ENCODE data around the gene COL6A2.
"Not testable (repeated sequence)": the region's sequence is repeated elsewhere in the genome, so short reads cannot be mapped to it uniquely, and the experiment has no call there.

COL6A2 gene

DNA sequence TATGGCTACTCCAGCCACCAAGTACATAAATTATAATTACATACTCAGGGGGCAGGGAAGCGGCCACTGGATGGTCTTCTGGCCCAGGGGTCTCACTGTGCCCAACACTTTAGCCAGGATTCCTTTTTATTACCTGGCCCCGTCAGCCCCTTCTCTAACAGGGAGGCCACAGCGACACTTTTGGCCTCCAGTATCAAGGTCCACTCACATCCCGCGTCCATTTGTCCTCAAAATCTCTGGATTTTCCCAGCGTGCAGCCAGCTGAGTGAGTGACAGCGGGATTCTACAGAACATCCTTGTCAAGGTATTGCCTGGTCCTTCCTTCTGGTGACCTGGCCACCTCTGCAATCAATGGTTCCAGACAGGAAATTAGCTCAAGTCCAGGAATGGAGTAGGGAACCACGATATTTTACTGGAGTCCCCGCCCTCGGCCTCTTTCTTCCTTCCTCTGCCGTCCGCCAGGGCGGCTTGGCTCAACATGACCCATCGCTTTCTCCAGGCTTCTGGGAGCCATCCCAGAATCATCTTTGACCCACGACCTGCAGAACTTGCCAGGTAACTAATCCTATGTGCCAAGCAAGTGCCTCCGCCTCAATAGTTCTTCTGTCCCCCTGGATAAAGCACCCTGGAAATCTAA lies 2.7 kb upstream of the COL6A2 start:
- DNase-seq = no peak

DNA sequence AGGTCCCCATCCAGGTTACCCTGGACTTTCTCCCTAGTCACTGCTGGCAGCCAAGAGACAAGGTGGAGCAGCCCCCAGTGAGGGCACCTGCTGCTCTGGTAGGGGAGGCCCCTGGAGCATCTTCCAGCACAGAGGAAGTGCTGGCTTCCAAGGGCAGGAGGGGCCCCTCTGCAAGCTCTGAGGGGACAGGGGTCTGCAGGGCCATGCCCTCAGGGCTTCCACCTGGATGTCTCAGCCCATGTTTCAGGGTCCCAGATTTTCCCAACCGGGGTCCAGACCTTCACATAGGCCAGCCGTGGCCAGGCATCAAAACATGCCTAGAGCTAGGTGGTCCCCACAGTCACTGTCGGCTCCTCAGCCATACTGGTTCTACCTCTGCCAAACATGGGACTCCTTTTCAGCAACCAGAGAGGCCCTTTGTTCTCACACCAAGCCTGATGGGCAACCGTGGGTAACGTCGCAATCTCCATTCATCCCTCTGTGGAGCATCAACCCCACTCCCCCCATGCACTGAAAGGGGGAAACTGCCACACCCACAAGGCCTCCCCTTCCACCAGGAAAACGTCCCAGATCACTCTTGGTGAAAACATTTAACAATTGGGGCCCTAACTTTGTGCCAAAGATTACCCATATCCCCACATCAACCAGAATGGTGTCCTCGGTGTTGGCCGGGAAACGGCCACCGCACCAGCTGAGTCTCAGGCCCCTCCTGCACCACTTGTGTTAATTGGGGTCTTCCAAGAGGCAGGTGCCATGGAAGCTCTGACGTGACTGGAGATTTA lies 1.9 kb upstream of the COL6A2 start:
- no peak for DNase-seq

DNA sequence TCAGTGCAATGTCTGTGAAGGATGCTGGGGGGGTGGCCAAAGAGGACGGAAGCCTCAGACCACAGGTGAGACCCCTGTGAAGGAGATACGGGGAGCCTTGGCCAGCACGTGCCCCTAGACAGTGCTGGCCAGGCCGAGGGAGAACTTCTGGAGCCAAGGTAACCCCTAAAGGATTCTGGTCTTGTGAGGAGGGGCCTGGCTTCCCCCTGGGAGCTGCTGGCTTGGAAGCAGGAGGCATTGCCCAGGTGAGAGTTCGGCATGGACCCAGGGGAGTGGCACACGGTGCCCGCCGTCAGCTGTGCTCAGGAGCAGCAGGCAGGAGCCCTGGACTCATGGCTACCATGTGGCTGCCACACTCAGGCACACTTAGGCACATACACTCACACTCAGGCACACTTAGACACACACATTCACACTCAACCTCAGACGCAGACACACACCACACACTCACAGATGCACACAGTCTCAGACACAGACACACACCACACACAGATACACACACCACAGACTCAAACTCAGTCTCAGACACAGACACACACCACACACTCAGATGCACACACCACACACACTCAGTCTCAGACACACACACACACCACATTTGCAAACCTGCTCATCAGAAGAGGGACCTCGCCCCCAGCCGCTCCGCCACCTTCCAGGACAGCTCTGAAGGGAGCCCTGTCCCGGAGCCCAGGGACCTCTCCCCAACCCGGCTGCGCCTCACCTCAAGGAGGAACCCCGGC lies 1.1 kb upstream of the COL6A2 start:
- DNase-seq = no peak

DNA sequence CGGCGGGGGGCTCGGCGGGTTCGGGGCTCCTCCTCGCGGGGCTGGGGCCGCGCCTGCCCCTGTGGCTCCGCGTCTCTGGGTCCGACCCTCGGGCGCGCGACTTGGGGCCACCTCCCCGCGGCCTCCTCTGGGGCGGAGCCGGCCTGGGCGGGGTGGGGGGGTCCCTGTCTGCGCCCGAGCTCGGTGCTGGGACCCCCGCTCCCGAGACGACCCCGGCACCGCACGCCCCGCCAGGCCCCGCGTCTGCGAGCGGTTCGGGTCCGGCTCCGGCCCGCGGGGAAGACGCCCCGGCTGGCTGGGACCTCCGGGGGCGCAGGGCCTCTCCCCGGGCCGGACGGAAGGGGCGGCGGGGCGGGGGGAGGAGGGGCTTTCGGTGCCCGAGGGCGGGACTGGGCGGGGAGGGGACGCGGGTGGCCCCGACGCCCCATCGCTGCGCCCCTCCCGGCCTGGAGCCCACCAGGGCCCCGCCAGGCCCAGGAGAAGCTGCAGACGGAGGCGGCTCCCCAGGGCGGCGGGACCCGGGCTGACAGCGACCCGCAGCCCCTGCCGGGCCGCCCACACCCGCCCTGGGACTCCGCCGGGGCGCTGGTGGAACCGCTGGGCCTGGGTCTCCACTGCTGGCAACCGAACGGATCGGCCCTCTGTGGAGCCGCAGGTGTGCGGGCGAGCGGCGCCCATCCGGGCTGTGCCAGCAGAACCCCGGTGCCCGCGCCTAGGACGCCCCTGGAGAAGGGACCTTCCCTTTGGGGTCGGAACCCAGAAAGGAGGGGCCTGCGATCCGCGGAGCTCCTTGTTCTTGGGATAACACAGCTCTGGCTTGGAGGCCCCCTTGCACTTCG lies 610 bp downstream of the COL6A2 start:
- DNase-seq = no peak

DNA sequence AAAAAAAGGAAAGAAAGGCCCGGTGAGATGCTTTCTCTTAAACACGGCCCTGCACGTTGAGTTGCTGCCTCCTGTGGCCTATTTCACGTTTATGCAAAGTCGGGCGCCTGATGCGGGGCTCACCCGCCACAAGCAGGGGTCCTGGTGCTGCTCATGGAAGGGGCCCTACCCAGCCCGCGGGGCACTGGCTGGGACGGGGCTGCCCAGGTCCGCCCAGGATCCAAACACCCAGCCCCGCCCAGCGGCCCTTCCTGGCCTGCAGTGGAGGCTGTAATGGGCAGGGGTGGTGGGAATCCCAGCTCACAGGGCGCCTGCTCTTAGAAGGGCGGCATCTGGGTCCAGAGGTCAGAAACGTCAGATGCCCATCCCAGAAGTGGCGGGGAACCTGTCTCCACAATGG lies 1.6 kb downstream of the COL6A2 start:
- DNase-seq = no peak

DNA sequence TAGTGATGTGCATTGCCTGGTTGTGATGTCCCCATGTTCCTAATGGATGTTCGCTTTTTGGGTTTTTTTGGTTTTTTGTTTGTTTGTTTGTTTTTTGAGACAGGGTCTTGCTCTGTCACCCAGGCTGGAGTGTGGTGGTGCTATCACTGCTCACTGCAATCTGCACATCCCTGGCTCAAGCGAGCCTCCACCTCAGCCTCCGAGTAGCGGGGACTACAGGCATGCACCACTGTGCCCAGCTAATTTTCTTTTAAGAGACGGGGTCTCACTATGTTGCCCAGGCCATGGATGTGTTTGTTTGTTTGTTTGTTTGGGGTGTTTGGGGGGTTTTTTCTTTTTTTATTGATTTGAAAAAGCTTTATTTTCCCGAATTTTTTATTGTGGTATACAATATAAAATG lies 2.1 kb downstream of the COL6A2 start:
- no peak for DNase-seq

DNA sequence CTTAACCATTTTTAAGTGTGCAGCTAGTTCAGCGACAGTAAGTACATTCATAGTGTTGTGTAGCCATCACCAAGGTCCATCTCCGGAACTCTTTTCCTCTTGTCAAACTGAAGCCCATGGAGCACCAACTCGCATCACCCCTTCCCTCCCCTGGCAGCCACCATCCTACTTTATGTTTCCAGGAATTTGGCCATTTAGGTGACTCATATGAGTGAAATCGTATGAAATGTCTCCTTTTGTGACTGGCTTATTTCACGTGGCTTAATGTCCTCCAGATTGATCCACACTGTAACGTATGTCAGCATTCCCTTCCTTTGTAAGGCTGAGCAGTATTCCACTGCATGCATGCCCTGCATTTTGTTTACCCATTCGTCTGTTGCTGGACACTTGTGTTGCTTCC lies 2.5 kb downstream of the COL6A2 start:
- DNase-seq = no peak

DNA sequence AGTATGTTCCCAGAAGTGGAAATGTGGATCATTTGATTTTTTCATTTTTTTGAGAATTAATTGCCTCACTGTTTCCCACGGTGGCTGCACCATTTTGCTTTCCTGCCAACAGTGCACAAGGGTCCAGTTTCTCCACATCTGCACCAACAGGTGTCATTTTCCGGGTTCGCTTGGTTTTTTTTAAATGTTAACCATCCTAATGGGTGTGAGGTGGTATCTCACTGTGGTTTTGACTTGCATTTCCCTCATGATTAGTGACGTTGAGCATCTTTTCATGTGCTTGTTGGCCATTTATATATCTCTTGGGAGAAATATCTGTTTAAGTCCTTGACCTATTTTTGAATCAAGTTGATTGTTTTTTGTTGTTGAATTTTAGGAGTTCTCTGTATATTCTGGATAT lies 3.0 kb downstream of the COL6A2 start:
- no peak for DNase-seq

DNA sequence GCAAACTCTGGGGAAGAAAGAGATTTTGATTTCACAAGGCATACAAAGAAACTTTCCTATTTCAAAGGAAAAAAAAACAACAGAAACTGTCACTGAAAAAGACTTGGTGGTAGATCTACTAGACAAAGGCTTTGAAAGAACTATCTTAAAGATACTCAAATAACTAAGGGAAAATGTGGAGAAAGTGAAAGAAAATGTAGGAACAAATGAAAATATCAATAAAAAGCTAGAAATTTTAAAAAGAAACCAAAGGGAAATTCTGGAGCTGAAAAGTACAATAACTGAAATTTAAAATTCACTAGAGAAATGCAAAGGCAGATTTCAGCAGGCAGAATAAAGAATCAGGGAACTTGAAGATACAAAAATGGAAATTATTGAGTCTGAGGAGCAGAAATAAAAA lies 6.2 kb downstream of the COL6A2 start:
- no peak for DNase-seq

DNA sequence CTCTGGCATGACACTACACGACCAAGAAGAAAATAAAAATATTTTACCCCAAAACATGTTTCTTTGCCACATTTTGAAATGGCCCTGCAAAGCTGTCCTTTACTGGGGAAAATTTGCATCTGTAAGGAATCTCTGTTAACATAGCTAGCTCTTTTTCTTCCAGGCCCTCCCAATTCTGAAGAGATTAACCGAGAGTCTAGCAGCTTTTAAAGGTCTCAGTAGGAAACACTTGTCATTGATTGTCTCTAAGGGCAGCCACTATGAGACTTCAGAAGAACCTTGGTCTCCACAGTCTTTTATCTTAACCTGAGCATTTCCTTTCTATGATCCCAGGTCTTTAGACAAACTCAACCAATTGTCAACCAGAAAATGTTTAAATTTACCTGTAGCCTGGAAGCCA lies 9.5 kb downstream of the COL6A2 start:
- DNase-seq = not testable (repeated sequence)

DNA sequence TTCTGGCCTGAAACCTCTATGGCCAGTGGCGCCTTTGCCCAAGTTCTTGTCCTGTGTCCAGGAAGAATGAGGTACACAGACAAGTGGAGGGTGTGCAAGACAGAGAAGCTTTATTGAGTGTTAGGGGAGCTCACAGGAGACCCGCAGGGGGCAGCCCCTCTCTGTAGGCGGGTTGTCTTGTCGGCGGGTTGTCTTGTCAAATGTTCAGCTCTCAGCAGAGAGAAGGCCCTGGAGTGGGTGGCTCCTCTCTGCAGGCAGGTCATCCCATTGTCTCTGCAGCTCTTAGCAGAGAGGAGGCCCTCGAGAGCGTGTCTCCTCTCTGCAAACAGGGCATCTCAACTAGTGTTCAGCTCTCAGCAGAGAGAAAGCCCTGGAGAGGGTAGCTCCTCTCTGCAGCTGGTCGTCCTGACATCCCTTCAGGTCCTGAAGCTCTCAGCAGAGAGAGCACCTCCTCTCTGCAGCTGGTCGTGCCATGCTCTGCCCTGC lies 11.0 kb downstream of the COL6A2 start:
- DNase-seq = no peak

DNA sequence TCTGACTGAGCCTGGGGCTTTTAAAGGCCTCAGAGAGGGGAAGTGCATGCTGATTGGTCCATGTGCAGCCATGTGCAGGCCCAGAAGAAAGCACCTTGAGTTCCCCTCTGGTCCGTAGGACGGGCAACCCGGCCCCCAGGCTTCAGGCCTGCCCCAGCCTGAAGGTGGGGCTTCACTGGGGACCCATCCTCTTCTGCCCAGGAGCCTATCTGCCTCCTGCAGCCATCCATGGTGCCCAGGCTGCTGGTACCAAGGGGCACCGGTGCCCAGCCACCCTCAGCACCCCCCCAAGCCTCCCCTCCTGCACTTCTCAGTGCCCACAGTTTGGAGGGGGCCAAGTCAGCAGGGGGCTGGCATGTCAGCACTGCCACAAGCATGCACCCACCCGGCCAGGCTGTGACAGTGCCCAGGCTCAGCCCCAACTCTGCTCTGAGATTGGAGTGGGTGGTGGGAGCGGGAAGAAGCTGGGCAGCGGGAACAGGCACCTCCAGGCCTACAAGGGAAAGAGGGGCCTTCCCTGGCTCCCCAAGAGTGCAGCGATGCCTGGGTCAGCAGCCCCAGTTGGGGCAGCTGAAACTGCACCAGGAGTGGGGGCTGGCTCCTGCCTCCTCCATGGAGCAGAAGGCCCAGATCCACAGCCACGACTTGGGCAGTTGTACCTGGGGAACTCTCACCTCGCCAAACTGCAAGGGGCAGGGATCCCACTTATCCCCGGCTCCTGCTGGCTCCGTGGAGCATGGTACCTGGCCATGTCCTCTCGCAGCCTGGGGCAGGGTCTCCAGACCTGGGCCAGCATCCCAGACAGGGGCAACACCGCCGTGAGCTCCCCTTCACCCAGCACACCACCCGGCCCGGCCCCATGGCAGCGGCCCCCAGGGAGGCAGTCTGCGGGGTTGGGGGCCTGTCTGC lies 11.7 kb downstream of the COL6A2 start:
- no peak for DNase-seq

DNA sequence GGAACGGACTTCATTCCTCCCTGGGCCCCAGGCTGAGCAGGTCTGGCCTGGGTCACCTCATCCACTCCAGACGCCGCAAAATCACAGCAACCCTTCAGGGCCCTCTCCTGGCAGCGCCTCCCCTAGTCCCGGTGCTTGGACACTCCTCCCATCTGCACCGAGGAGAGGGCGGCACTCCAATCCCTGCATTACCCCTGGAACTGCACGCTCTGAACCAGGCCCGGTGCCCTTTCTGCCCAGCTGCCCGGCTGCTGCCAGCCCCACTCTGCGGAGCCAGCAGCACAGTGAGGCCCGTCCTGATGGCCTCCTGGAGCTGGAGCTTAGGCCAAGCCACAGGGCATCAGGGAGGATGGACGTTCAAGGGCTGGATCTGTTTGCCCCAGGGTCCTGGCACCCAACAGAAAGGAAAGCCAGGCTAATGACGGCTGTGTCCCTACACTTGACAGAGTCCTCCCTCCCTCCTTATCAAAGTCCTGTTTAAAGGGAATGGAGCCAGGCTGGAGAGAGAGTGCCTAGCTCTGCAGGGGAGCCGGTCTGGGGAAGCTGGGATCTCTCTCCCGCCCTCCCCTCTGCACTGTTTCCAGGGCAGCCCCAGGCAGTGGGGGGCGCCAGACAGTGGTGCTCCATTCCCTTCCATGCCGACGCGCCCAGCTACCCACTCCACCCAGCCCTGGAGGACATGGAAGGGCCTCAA lies 12.7 kb downstream of the COL6A2 start:
- no peak for DNase-seq

DNA sequence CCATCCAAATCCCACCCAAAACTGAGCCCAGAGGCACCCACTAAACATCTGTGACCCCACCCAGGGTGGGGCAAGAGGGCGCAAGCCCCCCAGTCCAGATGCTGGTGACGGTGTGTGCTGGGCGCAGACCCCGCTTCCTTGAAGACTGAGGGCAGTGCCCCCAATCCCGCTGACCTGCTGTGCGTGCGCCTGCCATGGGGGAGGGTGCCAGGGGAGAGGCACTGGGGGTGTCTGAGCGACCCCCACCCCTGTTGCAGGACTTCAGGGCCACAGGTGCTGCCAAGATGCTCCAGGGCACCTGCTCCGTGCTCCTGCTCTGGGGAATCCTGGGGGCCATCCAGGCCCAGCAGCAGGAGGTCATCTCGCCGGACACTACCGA lies 13.3 kb downstream of the COL6A2 start:
- no peak for DNase-seq

DNA sequence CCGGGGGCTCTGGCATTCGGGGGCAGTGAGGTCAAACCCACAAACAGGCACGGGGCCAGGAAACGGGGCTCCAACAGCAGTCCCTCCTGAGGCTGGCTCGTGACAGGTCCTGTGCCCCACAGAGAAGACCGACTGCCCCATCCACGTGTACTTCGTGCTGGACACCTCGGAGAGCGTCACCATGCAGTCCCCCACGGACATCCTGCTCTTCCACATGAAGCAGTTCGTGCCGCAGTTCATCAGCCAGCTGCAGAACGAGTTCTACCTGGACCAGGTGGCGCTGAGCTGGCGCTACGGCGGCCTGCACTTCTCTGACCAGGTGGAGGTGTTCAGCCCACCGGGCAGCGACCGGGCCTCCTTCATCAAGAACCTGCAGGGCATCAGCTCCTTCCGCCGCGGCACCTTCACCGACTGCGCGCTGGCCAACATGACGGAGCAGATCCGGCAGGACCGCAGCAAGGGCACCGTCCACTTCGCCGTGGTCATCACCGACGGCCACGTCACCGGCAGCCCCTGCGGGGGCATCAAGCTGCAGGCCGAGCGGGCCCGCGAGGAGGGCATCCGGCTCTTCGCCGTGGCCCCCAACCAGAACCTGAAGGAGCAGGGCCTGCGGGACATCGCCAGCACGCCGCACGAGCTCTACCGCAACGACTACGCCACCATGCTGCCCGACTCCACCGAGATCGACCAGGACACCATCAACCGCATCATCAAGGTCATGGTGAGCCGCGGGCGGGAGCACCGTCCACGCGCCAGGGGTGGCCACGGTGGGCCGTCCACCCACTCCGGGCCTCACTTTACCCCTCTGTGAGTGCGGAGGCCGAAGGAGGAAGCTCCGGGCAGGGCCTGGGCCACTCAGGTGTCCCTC lies 14.2 kb downstream of the COL6A2 start:
- DNase-seq = no peak

DNA sequence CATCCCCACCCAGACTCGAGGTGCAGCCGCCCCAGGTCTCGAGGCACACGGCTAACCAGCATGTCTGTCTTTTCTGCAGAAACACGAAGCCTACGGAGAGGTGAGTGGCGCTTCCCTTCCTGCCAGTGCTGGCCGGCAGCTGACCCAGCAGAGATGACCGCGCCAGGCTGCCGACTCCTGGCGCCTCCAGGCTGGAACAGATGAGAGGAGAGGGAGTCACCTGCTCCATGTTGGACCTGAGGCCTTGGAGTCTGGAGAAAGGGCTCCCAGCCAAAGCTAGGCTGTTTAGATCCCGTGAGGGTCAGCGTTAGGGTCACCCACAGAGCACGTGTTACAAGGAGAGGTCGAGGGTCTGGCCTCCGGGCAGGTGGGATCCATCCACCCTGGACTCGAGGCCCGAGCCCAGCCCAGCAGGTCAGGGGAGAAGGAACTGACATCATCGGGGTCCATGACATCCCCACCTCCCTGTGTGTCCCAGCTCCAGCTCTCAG lies 14.9 kb downstream of the COL6A2 start:
- DNase-seq = no peak

DNA sequence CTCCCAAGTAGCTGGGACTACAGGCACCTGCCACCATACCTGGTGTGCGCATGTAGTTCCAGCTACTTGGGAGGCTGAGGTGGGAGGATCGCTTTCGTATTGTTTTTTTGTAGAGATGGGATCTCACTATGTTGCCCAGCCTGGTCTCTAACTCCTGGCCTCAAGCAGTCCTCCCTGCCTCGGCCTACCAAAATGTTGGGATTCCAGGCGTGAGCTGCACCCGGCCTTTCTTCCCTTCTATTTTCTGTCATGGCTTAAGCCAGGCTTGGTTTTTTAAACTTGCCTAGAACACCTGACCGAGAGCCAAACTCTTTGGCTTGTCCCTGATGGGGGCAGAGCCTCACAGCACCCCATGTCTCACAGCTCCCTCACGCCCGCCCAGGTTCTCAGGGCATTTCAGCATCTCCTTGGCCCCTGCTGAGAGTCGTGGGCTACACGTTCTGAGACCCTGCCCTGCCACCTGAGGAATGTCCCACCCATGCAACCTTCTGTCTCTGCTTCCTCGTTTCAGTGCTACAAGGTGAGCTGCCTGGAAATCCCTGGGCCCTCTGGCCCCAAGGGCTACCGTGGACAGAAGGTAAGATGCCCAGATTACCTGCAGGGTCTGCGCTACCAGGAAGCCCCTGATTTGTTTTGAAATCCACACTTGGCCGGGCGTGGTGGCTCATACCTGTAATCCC lies 15.7 kb downstream of the COL6A2 start:
- no peak for DNase-seq

DNA sequence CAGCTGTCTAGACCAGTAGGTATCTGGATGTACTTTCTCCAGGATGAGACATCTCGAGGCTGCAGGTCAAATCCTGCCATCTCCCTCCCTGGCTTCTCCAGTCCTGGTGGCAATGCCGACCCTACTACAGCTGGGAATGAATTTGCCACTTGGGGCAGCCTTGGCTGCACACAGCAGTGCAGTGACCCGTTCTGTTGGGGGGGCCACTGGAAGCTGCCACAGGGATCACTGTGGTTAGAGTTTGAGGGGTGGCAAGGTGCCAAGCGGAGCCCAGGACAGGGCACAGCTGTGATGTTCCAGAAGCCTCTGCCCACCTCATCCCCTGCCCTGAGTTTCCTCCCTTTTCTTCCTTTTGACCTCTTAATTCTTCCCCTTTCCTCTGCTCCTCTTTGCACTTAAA lies 17.1 kb downstream of the COL6A2 start:
- DNase-seq = no peak

DNA sequence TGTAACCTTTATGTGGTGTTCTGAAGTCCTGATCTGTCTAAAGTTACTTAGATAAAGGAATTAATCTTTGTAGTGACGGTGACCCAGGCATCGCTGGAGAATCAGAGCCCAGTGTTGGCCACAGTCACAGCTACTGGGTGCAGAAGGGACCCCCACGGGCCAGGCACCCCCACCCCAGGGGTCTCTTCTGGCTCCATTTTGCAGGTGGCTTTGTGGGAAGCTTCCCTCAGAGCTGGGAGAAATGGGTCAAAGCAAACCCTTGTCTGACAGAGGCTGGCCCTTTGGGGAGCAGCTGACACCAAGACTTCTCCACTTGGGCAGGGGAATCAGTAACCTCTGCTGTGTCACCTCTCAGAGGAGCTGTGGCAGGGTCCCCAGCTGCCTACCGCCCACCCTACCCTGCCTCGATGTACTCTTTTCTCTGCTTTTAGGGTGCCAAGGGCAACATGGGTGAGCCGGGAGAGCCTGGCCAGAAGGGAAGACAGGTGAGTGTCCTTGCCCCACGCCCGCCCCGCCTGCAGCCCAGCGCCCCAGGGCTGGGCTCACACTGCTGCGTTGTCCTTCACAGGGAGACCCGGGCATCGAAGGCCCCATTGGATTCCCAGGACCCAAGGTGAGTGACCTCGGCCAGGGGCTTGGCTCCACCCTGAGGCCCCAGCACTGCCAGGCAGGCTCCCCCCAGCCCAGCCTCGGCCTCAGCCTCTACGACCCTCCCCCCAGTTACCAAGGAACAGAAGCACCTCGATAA lies 17.7 kb downstream of the COL6A2 start:
- no peak for DNase-seq
